AG04450 (cell line): ENCODE measurements around the gene NPPB. TPM values are rescaled to one million over a fixed set of nuclear protein-coding genes. Genes with fewer than 3 reads are reported as not detected.

ENCODE experiments used
- CTCF ChIA-PET: fragments of 300-600, 350-600 bp; formaldehyde crosslinking; extraction: SDS; loops from one replicate; lab custom pipeline; 2022; ENCODE audit warnings: antibody characterized with exemption, inconsistent platforms; lab: Charles Lee
- POLR2A ChIA-PET: fragments of 350-600 bp; formaldehyde crosslinking; extraction: SDS; loops from one replicate; lab custom pipeline; 2021; ENCODE audit warnings: antibody characterized with exemption, inconsistent platforms; lab: Yijun Ruan, JAX
- DNase-seq: peaks from one replicate; pipeline ENCODE4 v3.0.0-alpha.2; 2011; ENCODE audit warnings: low read depth, low spot score
- H3K27ac ChIP-seq: one replicate; pipeline ENCODE4 v1.5.1; 2012; ENCODE audit warnings: low read depth, low read length, control low read depth
- H3K27me3 ChIP-seq: one replicate; pipeline ENCODE4 v1.6.0; 2012; ENCODE audit warnings: low read length; ENCODE audit not compliant: control insufficient read depth, insufficient read depth
- H3K4me3 ChIP-seq: 2 replicates; pipeline ENCODE4 v1.5.1; 2011; ENCODE audit warnings: mild to moderate bottlenecking, low read depth, low read length, control low read depth
- H3K9me3 ChIP-seq: 2 replicates; pipeline ENCODE4 v1.5.1; 2012; ENCODE audit warnings: low read length; ENCODE audit not compliant: control insufficient read depth, insufficient read depth
- polyA plus RNA-seq: library from polyadenylated mRNA; depleted of rRNA; stranded (reverse); fragments of >200 nt; gene quantifications from 2 replicates; pipeline ENCODE4 v1.2.3, GENCODE V29; 2011
- TF ChIP-seq, protein P1 (sequence below): IDR thresholded peaks from 2 replicates; pipeline ENCODE4 v1.5.1; 2011; ENCODE audit warnings: low read depth, low read length, control low read depth, inconsistent platforms

Gene NPPB
- polyA plus RNA-seq, 1 experiment, result not detected

DNA sequence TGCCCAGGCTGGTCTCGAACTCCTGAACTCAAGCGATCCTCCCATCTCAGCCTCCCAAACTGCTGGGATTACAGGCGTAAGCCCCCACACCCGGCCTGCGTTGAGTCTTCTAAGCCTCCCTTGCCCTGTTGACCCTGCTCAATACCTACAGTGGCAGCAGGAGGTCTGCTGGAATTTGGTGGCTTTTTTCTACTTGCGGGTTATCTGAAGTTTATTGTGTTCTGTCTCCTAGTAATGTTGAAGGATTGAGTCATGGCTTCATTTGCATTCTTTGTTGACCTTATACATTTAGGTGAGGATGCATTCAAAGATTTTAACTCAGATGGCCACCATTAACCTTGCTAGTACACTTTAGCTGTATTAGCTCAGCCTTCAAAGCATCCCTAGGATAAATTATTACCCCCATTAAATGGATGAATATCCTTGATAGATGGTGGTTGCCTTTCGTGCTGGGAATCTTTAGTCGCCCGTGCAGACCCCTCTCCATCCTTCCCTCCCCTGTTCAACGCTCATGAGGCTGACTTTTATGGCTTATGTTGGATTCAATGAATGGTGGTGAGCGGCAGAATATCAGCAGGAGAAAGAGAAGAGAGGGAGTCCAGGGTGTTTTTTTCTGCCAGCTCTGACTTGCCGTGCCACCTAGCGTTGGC is 9.7 kb upstream of the NPPB start:
- Histone ChIP-seq H3K4me3 (no peak overlapping the region), H3K27ac (no peak overlapping the region), H3K27me3 (peaks cover 15% of the 10 kb centered on the region), H3K9me3 (no peaks in the 10 kb centered on the region)
- POLR2A ChIA-PET, result interaction anchor here (0.6 kb wide), 1 partner anchor 39 kb away, joined by 4 read pairs; no protein-coding TSS in a partner anchor
- CTCF ChIA-PET, result interaction anchor here (0.6 to 1.4 kb wide), 2 partner anchors 25 to 831 kb away, joined by 5 read pairs; no protein-coding TSS in a partner anchor
- no peak for DNase-seq
- TF ChIP-seq, protein P1, sequence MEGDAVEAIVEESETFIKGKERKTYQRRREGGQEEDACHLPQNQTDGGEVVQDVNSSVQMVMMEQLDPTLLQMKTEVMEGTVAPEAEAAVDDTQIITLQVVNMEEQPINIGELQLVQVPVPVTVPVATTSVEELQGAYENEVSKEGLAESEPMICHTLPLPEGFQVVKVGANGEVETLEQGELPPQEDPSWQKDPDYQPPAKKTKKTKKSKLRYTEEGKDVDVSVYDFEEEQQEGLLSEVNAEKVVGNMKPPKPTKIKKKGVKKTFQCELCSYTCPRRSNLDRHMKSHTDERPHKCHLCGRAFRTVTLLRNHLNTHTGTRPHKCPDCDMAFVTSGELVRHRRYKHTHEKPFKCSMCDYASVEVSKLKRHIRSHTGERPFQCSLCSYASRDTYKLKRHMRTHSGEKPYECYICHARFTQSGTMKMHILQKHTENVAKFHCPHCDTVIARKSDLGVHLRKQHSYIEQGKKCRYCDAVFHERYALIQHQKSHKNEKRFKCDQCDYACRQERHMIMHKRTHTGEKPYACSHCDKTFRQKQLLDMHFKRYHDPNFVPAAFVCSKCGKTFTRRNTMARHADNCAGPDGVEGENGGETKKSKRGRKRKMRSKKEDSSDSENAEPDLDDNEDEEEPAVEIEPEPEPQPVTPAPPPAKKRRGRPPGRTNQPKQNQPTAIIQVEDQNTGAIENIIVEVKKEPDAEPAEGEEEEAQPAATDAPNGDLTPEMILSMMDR, result no peak

DNA sequence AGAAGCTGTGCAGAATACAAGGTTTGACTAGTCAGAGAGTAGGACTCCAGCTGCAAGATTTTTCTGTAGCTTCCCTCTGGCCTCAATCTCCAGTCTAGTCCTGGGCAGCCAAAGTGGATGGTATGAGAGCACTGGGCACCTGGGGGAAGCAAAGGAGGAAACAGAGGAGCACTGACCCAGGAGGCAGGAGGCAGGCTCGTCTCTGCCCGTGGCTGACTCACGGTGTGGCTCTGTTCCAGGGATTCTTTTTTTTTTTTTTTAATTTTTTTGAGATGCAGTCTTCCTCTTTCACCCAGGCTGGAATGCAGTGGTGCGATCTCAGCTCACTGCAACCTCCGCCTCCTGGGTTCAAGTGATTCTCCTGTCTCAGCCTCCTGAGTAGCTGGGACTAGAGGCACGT is 4.1 kb upstream of the NPPB start:
- POLR2A ChIA-PET, result no interaction called here
- DNase-seq, result no peak
- Histone ChIP-seq H3K9me3 (no peaks in the 10 kb centered on the region), H3K27me3 (peaks cover 21% of the 10 kb centered on the region), H3K27ac (no peak overlapping the region), H3K4me3 (no peak overlapping the region)
- CTCF ChIA-PET, result interaction anchor here (0.6 kb wide), 1 partner anchor 29 kb away, joined by 3 read pairs; no protein-coding TSS in a partner anchor
- TF ChIP-seq, protein P1, result no peak

DNA sequence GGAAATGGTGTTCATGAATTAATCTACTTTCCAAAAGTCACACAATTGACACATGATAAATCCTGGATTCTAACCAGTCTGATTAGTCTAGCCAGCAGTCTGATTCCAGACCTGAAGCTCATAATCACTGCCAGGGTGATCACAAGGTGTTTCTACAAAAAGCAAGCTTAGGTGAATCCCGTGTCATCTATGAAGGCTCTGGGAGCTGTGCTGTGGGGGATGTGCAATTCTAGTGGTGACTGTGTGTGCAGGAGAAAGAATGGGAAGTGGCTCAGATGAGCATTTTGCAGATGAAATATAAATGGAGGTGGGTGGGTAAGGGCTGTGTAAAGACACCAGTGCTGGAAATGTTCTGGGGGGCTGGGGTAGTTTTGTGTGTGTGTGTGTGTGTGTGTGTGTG is 1.8 kb upstream of the NPPB start:
- H3K27ac ChIP-seq, result no peak overlapping the region
- CTCF ChIA-PET, result no interaction called here
- POLR2A ChIA-PET, result no interaction called here
- H3K9me3 ChIP-seq, result no peaks in the 10 kb centered on the region
- no peak for DNase-seq
- H3K27me3 ChIP-seq, result peaks cover 27% of the 10 kb centered on the region
- no peak overlapping the region for H3K4me3 ChIP-seq
- TF ChIP-seq, protein P1, result no peak

DNA sequence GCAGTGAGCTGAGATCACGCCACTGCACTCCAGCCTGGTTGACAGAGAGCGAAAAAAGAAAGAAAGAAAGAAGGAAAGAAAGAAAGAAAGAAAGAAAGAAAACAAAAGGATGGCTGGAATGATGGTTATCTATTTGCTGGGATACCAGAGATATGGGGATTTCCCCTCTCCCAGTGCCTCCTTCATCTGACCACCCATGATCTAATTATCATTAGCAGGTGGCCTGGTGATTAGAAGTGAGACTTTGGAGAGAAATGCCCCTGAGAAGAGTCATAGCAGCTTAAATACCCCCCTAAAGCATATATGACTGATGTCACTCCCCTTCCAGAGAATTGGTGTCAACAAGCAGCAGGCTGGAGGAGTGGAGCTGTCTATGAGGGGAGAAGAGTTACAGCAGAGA is 1.3 kb upstream of the NPPB start:
- TF ChIP-seq, protein P1, result no peak
- H3K27ac ChIP-seq, result no peak overlapping the region
- no peak for DNase-seq
- H3K4me3 ChIP-seq, result no peak overlapping the region
- ChIA-PET POLR2A (no interaction called here), CTCF (no interaction called here)
- H3K27me3 ChIP-seq, result peaks cover 27% of the 10 kb centered on the region
- no peaks in the 10 kb centered on the region for H3K9me3 ChIP-seq

DNA sequence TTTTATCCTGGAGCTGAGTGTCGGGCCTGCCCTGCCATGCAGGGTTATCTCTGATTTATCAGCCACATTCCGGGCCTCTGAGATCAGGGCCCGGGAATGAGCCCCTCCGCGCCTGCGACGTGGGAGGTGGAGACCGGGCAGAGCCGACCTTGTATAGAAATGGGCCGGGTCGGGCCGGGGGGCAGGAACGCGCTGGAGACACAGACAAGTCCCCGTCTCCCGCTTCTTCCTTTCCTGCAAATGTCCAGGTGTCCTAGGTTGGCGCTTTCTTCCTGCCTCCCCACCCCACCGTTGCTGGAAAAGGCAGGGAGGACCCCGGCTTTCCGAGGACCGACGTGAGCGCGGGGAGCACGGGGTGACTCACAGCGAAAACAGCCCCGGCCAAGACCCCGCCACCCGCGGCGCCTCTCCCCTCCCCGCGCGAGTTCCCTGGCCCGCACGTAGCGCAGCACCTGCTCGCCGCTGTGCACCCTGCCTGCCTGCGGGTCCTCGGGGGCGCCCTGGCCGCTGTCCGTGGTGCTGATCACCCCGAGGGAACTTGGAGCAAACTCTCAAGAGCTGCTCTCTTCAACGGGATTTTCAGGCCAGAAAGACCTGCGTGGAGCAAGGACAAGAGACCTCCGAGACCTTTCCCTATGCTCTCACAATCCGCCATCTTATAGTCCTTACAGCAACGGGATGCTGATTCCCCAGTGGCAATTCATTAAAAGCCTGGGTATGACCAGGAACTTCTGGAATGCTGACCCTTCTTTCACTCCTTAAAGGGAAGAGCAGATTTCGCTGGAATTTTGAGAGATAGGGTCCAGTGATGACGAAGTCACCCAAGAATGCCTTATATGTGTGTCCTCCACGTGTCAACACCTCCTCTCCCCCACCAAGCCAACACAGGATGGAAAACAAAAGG is 475 bp upstream of the NPPB start:
- TF ChIP-seq, protein P1, result peak; percentile 43
- Histone ChIP-seq H3K9me3 (no peaks in the 10 kb centered on the region), H3K4me3 (no peak overlapping the region), H3K27me3 (peaks cover 30% of the 10 kb centered on the region), H3K27ac (no peak overlapping the region)
- POLR2A ChIA-PET, result no interaction called here
- DNase-seq, result no peak
- CTCF ChIA-PET, result no interaction called here
